MM.1S (cell line): ENCODE measurements around the gene TMEM270.

ENCODE experiments used
- DNase-seq: peaks from one replicate; pipeline ENCODE4 v3.0.0-alpha.2; 2015
- H2AFZ ChIP-seq: fragments of 300-600 bp; sonication (generic); 2 replicates; pipeline ENCODE4 v1.6.0; 2016; ENCODE audit warnings: antibody characterized with exemption, low read length
- H3F3A ChIP-seq: fragments of 300-600 bp; sonication (generic); 2 replicates; pipeline ENCODE4 v1.6.1; 2016; ENCODE audit warnings: mild to moderate bottlenecking, antibody characterized with exemption, low read length, moderate library complexity, mixed read lengths; ENCODE audit not compliant: insufficient read depth
- H3K27ac ChIP-seq: fragments of 300-600 bp; sonication (generic); 2 replicates; pipeline ENCODE4 v1.5.1; 2016; ENCODE audit warnings: mild to moderate bottlenecking, low read length
- H3K27me3 ChIP-seq: fragments of 300-600 bp; sonication (generic); replicated peaks from 2 replicates; pipeline ENCODE4 v1.6.0; 2016; ENCODE audit warnings: low read length; ENCODE audit not compliant: insufficient read depth
- H3K36me3 ChIP-seq: fragments of 300-600 bp; sonication (generic); replicated peaks from 2 replicates; pipeline ENCODE4 v1.6.1; 2016; ENCODE audit warnings: mild to moderate bottlenecking, low read length, mixed read lengths; ENCODE audit not compliant: insufficient read depth
- H3K4me1 ChIP-seq: fragments of 300-600 bp; sonication (generic); 2 replicates; pipeline ENCODE4 v1.6.1; 2016; ENCODE audit warnings: low read length, mixed read lengths
- H3K4me2 ChIP-seq: fragments of 300-600 bp; sonication (generic); 2 replicates; pipeline ENCODE4 v1.6.0; 2016; ENCODE audit warnings: low read depth, low read length
- H3K4me3 ChIP-seq: fragments of 300-600 bp; sonication (generic); 2 replicates; pipeline ENCODE4 v1.5.1; 2016; ENCODE audit warnings: low read length, mixed read lengths
- H3K79me2 ChIP-seq: fragments of 300-600 bp; sonication (generic); 2 replicates; pipeline ENCODE4 v1.6.1; 2016; ENCODE audit warnings: mixed run types, low read length, mixed read lengths
- H3K9ac ChIP-seq: fragments of 300-600 bp; sonication (generic); 2 replicates; pipeline ENCODE4 v1.6.1; 2016; ENCODE audit warnings: low read length, mixed read lengths
- H3K9me2 ChIP-seq: fragments of 300-600 bp; sonication (generic); replicated peaks from 2 replicates; pipeline ENCODE4 v1.6.1; 2016; ENCODE audit warnings: mild to moderate bottlenecking, low read length, mixed read lengths; ENCODE audit not compliant: insufficient read depth
- H3K9me3 ChIP-seq: fragments of 300-600 bp; sonication (generic); replicated peaks from 2 replicates; pipeline ENCODE4 v1.6.1; 2016; ENCODE audit warnings: mild to moderate bottlenecking, low read length, mixed read lengths; ENCODE audit not compliant: insufficient read depth
- H4K20me1 ChIP-seq: fragments of 300-600 bp; sonication (generic); 2 replicates; pipeline ENCODE4 v1.6.1; 2016; ENCODE audit warnings: mild to moderate bottlenecking, low read length, moderate library complexity, mixed read lengths; ENCODE audit not compliant: insufficient read depth
- EZH2 ChIP-seq: fragments of 300-600 bp; sonication (generic); optimal IDR thresholded peaks from 2 replicates; pipeline ENCODE3; 2017; ENCODE audit warnings: low read depth, mild to moderate bottlenecking, antibody characterized with exemption, low read length, mixed read lengths
- EZH2phosphoT487 ChIP-seq: fragments of 300-600 bp; sonication (generic); IDR thresholded peaks from 2 replicates; pipeline ENCODE4 v1.6.1; 2018; ENCODE audit warnings: antibody characterized with exemption, low read length
- TF ChIP-seq, protein P1 (sequence below): fragments of 300-600 bp; sonication (generic); IDR thresholded peaks from 2 replicates; pipeline ENCODE4 v1.5.1; 2016; ENCODE audit warnings: antibody characterized with exemption, low read length, mixed read lengths

Gene TMEM270

DNA sequence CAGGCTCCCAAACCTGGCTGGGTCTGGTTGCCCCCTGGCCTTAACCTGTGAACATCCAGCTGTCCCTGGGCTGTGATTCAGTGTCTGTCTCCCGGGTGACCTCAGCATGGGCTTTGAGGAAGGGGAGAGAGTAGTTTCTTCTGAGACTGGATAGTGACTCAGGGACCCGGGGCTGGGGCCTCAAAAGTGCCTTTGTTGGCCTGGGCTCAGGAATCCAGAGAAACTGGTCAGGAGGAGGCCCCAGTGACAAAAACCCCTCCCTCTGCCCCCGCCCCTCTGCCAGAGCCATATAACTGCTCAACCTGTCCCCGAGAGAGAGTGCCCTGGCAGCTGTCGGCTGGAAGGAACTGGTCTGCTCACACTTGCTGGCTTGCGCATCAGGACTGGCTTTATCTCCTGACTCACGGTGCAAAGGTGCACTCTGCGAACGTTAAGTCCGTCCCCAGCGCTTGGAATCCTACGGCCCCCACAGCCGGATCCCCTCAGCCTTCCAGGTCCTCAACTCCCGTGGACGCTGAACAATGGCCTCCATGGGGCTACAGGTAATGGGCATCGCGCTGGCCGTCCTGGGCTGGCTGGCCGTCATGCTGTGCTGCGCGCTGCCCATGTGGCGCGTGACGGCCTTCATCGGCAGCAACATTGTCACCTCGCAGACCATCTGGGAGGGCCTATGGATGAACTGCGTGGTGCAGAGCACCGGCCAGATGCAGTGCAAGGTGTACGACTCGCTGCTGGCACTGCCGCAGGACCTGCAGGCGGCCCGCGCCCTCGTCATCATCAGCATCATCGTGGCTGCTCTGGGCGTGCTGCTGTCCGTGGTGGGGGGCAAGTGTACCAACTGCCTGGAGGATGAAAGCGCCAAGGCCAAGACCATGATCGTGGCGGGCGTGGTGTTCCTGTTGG is 30.0 kb upstream of the TMEM270 start, which contains the start of gene CLDN4:
TSS of gene CLDN4 (plus strand) at position 316 of the 903 bp plus-strand sequence. CDS start at position 522, 206 bp downstream.
- H2AFZ ChIP-seq = no peak within 1 kb of the TSS
- H3F3A ChIP-seq = no peaks in the 10 kb centered on the region
- TF ChIP-seq, protein P1, sequence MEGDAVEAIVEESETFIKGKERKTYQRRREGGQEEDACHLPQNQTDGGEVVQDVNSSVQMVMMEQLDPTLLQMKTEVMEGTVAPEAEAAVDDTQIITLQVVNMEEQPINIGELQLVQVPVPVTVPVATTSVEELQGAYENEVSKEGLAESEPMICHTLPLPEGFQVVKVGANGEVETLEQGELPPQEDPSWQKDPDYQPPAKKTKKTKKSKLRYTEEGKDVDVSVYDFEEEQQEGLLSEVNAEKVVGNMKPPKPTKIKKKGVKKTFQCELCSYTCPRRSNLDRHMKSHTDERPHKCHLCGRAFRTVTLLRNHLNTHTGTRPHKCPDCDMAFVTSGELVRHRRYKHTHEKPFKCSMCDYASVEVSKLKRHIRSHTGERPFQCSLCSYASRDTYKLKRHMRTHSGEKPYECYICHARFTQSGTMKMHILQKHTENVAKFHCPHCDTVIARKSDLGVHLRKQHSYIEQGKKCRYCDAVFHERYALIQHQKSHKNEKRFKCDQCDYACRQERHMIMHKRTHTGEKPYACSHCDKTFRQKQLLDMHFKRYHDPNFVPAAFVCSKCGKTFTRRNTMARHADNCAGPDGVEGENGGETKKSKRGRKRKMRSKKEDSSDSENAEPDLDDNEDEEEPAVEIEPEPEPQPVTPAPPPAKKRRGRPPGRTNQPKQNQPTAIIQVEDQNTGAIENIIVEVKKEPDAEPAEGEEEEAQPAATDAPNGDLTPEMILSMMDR = no peak
- TF ChIP-seq EZH2 (no peak), EZH2phosphoT487 (no peak)
- H3K27ac ChIP-seq = no peak within 1 kb of the TSS
- no peaks in the 10 kb centered on the region for H3K9me2 ChIP-seq
- no peak within 1 kb of the TSS for H3K4me3 ChIP-seq
- H3K4me2 ChIP-seq = no peak within 1 kb of the TSS
- no peaks in the 10 kb centered on the region for H3K9me3 ChIP-seq
- H3K9ac ChIP-seq = no peak within 1 kb of the TSS
- H4K20me1 ChIP-seq = no peaks in the 10 kb centered on the region
- no peaks in the 10 kb centered on the region for H3K79me2 ChIP-seq
- no peaks in the 10 kb centered on the region for H3K36me3 ChIP-seq
- peaks cover 4% of the 10 kb centered on the region; the same call in 1 of the 2 replicates for H3K4me1 ChIP-seq
- H3K27me3 ChIP-seq = no peaks in the 10 kb centered on the region
- no peak for DNase-seq

DNA sequence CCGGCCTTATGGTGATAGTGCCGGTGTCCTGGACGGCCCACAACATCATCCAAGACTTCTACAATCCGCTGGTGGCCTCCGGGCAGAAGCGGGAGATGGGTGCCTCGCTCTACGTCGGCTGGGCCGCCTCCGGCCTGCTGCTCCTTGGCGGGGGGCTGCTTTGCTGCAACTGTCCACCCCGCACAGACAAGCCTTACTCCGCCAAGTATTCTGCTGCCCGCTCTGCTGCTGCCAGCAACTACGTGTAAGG is 29.4 kb upstream of the TMEM270 start:
- Histone ChIP-seq H3K4me2 (no peak overlapping the region), H3F3A (no peaks in the 10 kb centered on the region), H3K27ac (no peak overlapping the region), H3K36me3 (no peaks in the 10 kb centered on the region), H3K9ac (no peak overlapping the region), H3K9me2 (no peaks in the 10 kb centered on the region), H2AFZ (no peak overlapping the region), H3K79me2 (no peaks in the 10 kb centered on the region), H3K4me3 (no peak overlapping the region), H4K20me1 (no peaks in the 10 kb centered on the region), H3K9me3 (no peaks in the 10 kb centered on the region), H3K4me1 (peaks cover 4% of the 10 kb centered on the region; the same call in 1 of the 2 replicates), H3K27me3 (no peaks in the 10 kb centered on the region)
- DNase-seq = no peak
- no peak for TF ChIP-seq EZH2
- TF ChIP-seq EZH2phosphoT487 = no peak
- TF ChIP-seq, protein P1 = no peak

DNA sequence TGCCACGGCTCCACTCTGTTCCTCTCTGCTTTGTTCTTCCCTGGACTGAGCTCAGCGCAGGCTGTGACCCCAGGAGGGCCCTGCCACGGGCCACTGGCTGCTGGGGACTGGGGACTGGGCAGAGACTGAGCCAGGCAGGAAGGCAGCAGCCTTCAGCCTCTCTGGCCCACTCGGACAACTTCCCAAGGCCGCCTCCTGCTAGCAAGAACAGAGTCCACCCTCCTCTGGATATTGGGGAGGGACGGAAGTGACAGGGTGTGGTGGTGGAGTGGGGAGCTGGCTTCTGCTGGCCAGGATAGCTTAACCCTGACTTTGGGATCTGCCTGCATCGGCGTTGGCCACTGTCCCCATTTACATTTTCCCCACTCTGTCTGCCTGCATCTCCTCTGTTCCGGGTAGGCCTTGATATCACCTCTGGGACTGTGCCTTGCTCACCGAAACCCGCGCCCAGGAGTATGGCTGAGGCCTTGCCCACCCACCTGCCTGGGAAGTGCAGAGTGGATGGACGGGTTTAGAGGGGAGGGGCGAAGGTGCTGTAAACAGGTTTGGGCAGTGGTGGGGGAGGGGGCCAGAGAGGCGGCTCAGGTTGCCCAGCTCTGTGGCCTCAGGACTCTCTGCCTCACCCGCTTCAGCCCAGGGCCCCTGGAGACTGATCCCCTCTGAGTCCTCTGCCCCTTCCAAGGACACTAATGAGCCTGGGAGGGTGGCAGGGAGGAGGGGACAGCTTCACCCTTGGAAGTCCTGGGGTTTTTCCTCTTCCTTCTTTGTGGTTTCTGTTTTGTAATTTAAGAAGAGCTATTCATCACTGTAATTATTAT is 28.9 kb upstream of the TMEM270 start:
- Histone ChIP-seq H4K20me1 (no peaks in the 10 kb centered on the region), H3K4me2 (no peak overlapping the region), H3K27me3 (no peaks in the 10 kb centered on the region), H3K27ac (no peak overlapping the region), H3K79me2 (no peaks in the 10 kb centered on the region), H3K9me3 (no peaks in the 10 kb centered on the region), H3F3A (no peaks in the 10 kb centered on the region), H3K4me1 (peaks cover 4% of the 10 kb centered on the region; the same call in 1 of the 2 replicates), H3K9ac (no peak overlapping the region), H3K9me2 (no peaks in the 10 kb centered on the region), H3K4me3 (no peak overlapping the region), H2AFZ (no peak overlapping the region), H3K36me3 (no peaks in the 10 kb centered on the region)
- TF ChIP-seq EZH2phosphoT487 = no peak
- TF ChIP-seq, protein P1 = no peak
- no peak for TF ChIP-seq EZH2
- DNase-seq = no peak
